ENCODE results near the gene EPM2A.

EPM2A gene

GRCh38 chr6:145713773-145714172 is 21.5 kb downstream of the EPM2A start:
- Histone ChIP-seq H3F3A (ENCODE audit: low read depth) (no peaks in the 10 kb centered on the region), H3K4me2 (ENCODE audit: low read depth, low read length, poor library complexity, severe bottlenecking) (no peak overlapping the region), H3K36me3 (ENCODE audit: insufficient read depth, low read length) (peaks cover 18% of the 10 kb centered on the region), H3K4me1 (ENCODE audit: insufficient read depth, low read length, poor library complexity, severe bottlenecking) (no peaks in the 10 kb centered on the region), H3K9ac (ENCODE audit: low read depth, low read length, poor library complexity, severe bottlenecking) (no peak overlapping the region), H4K20me1 (ENCODE audit: insufficient read depth, low read length, poor library complexity, severe bottlenecking) (no peaks in the 10 kb centered on the region), H3K27me3 (ENCODE audit: insufficient read depth, low read length, poor library complexity, severe bottlenecking) (no peaks in the 10 kb centered on the region), H2AFZ (ENCODE audit: low read length) (no peak overlapping the region), H3K9me3 (ENCODE audit: insufficient read depth, low read depth, low read length) (peaks cover 23% of the 10 kb centered on the region), H3K79me2 (ENCODE audit: insufficient read depth, low read length) (no peaks in the 10 kb centered on the region), H3K9me2 (replicated peaks; ENCODE audit: low read depth, low read length) (no peaks in the 10 kb centered on the region), H3K4me3 (ENCODE audit: low read length, poor library complexity, severe bottlenecking) (no peak overlapping the region)
- no peak for TF ChIP-seq CTCF (conservative IDR thresholded peaks at IDR 0.05; ENCODE audit: low read length)
- TF ChIP-seq EZH2phosphoT487 (IDR thresholded peaks at IDR 0.05; ENCODE audit: borderline replicate concordance): no peak

GRCh38 chr6:145711372-145711771 is 23.9 kb downstream of the EPM2A start:
- TF ChIP-seq CTCF (conservative IDR thresholded peaks at IDR 0.05; ENCODE audit: low read length): no peak
- no peak for TF ChIP-seq EZH2phosphoT487 (IDR thresholded peaks at IDR 0.05; ENCODE audit: borderline replicate concordance)
- Histone ChIP-seq H3K4me3 (ENCODE audit: low read length, poor library complexity, severe bottlenecking) (no peak overlapping the region), H3F3A (ENCODE audit: low read depth) (no peaks in the 10 kb centered on the region), H2AFZ (ENCODE audit: low read length) (no peak overlapping the region), H3K9me2 (replicated peaks; ENCODE audit: low read depth, low read length) (no peaks in the 10 kb centered on the region), H3K36me3 (ENCODE audit: insufficient read depth, low read length) (peaks cover 18% of the 10 kb centered on the region), H3K4me2 (ENCODE audit: low read depth, low read length, poor library complexity, severe bottlenecking) (no peak overlapping the region), H4K20me1 (ENCODE audit: insufficient read depth, low read length, poor library complexity, severe bottlenecking) (no peaks in the 10 kb centered on the region), H3K27me3 (ENCODE audit: insufficient read depth, low read length, poor library complexity, severe bottlenecking) (no peaks in the 10 kb centered on the region), H3K79me2 (ENCODE audit: insufficient read depth, low read length) (no peaks in the 10 kb centered on the region), H3K9me3 (ENCODE audit: insufficient read depth, low read depth, low read length) (peaks cover 27% of the 10 kb centered on the region), H3K4me1 (ENCODE audit: insufficient read depth, low read length, poor library complexity, severe bottlenecking) (peaks cover 1% of the 10 kb centered on the region), H3K9ac (ENCODE audit: low read depth, low read length, poor library complexity, severe bottlenecking) (no peak overlapping the region)

GRCh38 chr6:145707397-145707796 is 27.9 kb downstream of the EPM2A start:
- H3K4me2 ChIP-seq (ENCODE audit: low read depth, low read length, poor library complexity, severe bottlenecking): no peak overlapping the region
- H3K9me2 ChIP-seq (replicated peaks; ENCODE audit: low read depth, low read length): no peaks in the 10 kb centered on the region
- no peak overlapping the region for H3K4me3 ChIP-seq (ENCODE audit: low read length, poor library complexity, severe bottlenecking)
- no peaks in the 10 kb centered on the region for H3K36me3 ChIP-seq (ENCODE audit: insufficient read depth, low read length)
- no peak overlapping the region for H2AFZ ChIP-seq (ENCODE audit: low read length)
- no peaks in the 10 kb centered on the region for H4K20me1 ChIP-seq (ENCODE audit: insufficient read depth, low read length, poor library complexity, severe bottlenecking)
- peaks cover 7% of the 10 kb centered on the region; the same call in 1 of the 2 replicates for H3K9me3 ChIP-seq (ENCODE audit: insufficient read depth, low read depth, low read length)
- H3K4me1 ChIP-seq (ENCODE audit: insufficient read depth, low read length, poor library complexity, severe bottlenecking): peaks cover 12% of the 10 kb centered on the region
- H3F3A ChIP-seq (ENCODE audit: low read depth): no peaks in the 10 kb centered on the region
- TF ChIP-seq CTCF (conservative IDR thresholded peaks at IDR 0.05; ENCODE audit: low read length): no peak
- no peak for TF ChIP-seq EZH2phosphoT487 (IDR thresholded peaks at IDR 0.05; ENCODE audit: borderline replicate concordance)
- no peaks in the 10 kb centered on the region for H3K79me2 ChIP-seq (ENCODE audit: insufficient read depth, low read length)
- H3K27me3 ChIP-seq (ENCODE audit: insufficient read depth, low read length, poor library complexity, severe bottlenecking): no peaks in the 10 kb centered on the region
- no peak overlapping the region for H3K9ac ChIP-seq (ENCODE audit: low read depth, low read length, poor library complexity, severe bottlenecking)

Data from Loucy (cell line).